SU-DHL-6 (cell line): ENCODE results near the gene ENO2.

Experiments
- EZH2phosphoT487 ChIP-seq: fragments of 200-600 bp; sonication (generic), shearing (Covaris generic); conservative IDR thresholded peaks from 2 replicates; pipeline ENCODE4 v1.6.1; 2018; ENCODE audit warnings: mild to moderate bottlenecking, antibody characterized with exemption, low read length, moderate library complexity, mixed read lengths
- TF ChIP-seq, protein P1 (sequence below): fragments of 200-600 bp; sonication (generic); IDR thresholded peaks from one replicate; pipeline ENCODE4 v1.5.1; 2017; ENCODE audit warnings: antibody characterized with exemption, mild to moderate bottlenecking, low read length, moderate library complexity; ENCODE audit not compliant: insufficient read depth, poor library complexity, severe bottlenecking

- TF ChIP-seq, protein P1, sequence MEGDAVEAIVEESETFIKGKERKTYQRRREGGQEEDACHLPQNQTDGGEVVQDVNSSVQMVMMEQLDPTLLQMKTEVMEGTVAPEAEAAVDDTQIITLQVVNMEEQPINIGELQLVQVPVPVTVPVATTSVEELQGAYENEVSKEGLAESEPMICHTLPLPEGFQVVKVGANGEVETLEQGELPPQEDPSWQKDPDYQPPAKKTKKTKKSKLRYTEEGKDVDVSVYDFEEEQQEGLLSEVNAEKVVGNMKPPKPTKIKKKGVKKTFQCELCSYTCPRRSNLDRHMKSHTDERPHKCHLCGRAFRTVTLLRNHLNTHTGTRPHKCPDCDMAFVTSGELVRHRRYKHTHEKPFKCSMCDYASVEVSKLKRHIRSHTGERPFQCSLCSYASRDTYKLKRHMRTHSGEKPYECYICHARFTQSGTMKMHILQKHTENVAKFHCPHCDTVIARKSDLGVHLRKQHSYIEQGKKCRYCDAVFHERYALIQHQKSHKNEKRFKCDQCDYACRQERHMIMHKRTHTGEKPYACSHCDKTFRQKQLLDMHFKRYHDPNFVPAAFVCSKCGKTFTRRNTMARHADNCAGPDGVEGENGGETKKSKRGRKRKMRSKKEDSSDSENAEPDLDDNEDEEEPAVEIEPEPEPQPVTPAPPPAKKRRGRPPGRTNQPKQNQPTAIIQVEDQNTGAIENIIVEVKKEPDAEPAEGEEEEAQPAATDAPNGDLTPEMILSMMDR = no peak
- no peak for TF ChIP-seq EZH2phosphoT487
Measured at GRCh38 chr12:6905414-6906040, 8.9 kb upstream of the ENO2 start.
